K562 (cell line): Measurements from ENCODE around the gene ST3GAL3. TPM values are rescaled to one million over a fixed set of nuclear protein-coding genes. Genes with fewer than 3 reads are reported as not detected.
A peak's percentile ranks its signal among the peaks of the same experiment; 100 is the strongest.

Source experiments
- ATAC-seq: fragments of 200-7000 bp; cut with Tn5 transposase; 3 replicates; pipeline ENCODE4 v1.9.1; 2020; ENCODE audit warnings: moderate library complexity
- BruUV-seq: library from RNA; stranded (reverse); fragments of 400-500 nt; replicated peaks from 2 replicates; lab custom pipeline; 2021; lab: Mats Ljungman, UMichigan
- CTCF ChIA-PET: fragments of 300-600 bp; formaldehyde crosslinking; extraction: SDS; loops from one replicate; lab custom pipeline; 2021; ENCODE audit warnings: low intra/inter-chr PET ratio; lab: Yijun Ruan, JAX
- POLR2A ChIA-PET: fragments of 300-600, 350-650 bp; sonication (Branson Sonifier 250); formaldehyde crosslinking; extraction: SDS; loops from one replicate; lab custom pipeline; 2021; ENCODE audit warnings: antibody characterized with exemption, inconsistent platforms; lab: Yijun Ruan, JAX
- DNase-seq, 4 experiments: peaks; one replicate each; pipeline versions ENCODE4 v3.0.0 to v3.0.0-alpha.2; 2011 to 2018; ENCODE audit warnings: low spot score in 3 of 4, mixed read lengths in 3 of 4; ENCODE audit errors: extremely low read depth in 1 of 4
- FAIRE-seq: peaks from 2 replicates; lab custom pipeline; 2011; peaks lifted over from hg19 to GRCh38; lab: Jason Lieb, UNC
- H2AFZ ChIP-seq: 2 replicates; pipeline ENCODE4 v1.6.0; 2011; ENCODE audit warnings: low read depth, low read length, control low read depth, inconsistent platforms
- H3K27ac ChIP-seq: fragments of 200-600 bp; 3 replicates; pipeline ENCODE4 v1.8.0; 2011; ENCODE audit warnings: low read depth, mild to moderate bottlenecking, control low read depth, inconsistent platforms, low read length, moderate library complexity, mixed read lengths; ENCODE audit errors: extremely low read depth
- H3K27me3 ChIP-seq, 2 experiments: fragments of 300-600 bp in 1 of 2; 2 replicates in 1 of 2; 3 replicates in 1 of 2; pipeline versions ENCODE4 v1.6.0 to v1.8.0; 2011; ENCODE audit warnings: inconsistent platforms in 2 of 2, low read length in 2 of 2, mild to moderate bottlenecking in 1 of 2, mixed read lengths in 1 of 2, moderate library complexity in 1 of 2; ENCODE audit not compliant: control insufficient read depth in 2 of 2, insufficient read depth in 2 of 2
- H3K36me3 ChIP-seq: fragments of 300-600 bp; 3 replicates; pipeline ENCODE4 v1.8.0; 2011; ENCODE audit warnings: mild to moderate bottlenecking, low read length, inconsistent platforms; ENCODE audit not compliant: control insufficient read depth, insufficient read depth
- H3K4me1 ChIP-seq, 2 experiments: fragments of 200-600 bp in 1 of 2; replicated peaks in 1 of 2; 2 replicates in 1 of 2; 3 replicates in 1 of 2; pipeline versions ENCODE4 v1.5.1 to v1.8.0; 2011; ENCODE audit warnings: inconsistent platforms in 2 of 2, low read length in 2 of 2, mild to moderate bottlenecking in 1 of 2, mixed read lengths in 1 of 2, moderate library complexity in 1 of 2; ENCODE audit not compliant: control insufficient read depth in 2 of 2, insufficient read depth in 2 of 2
- H3K4me2 ChIP-seq: 2 replicates; pipeline ENCODE4 v1.6.1; 2011; ENCODE audit warnings: low read length, control low read depth, inconsistent platforms, mixed read lengths; ENCODE audit not compliant: insufficient read depth
- H3K4me3 ChIP-seq: fragments of 200-600 bp; sonication (generic), shearing (Covaris generic); 2 replicates; pipeline ENCODE4 v1.5.1; 2016; ENCODE audit warnings: control low read depth, inconsistent platforms
- H3K79me2 ChIP-seq: fragments of 200-600 bp; 3 replicates; pipeline ENCODE4 v1.8.0; 2011; ENCODE audit warnings: low read length, inconsistent platforms; ENCODE audit not compliant: control insufficient read depth, insufficient read depth
- H3K9ac ChIP-seq, 2 experiments: 2 replicates each; pipeline versions ENCODE4 v1.6.0 to v1.6.1; 2011; ENCODE audit warnings: low read depth in 2 of 2, low read length in 2 of 2, control low read depth in 1 of 2, inconsistent platforms in 1 of 2, mild to moderate bottlenecking in 1 of 2, mixed read lengths in 1 of 2; ENCODE audit not compliant: insufficient read depth in 1 of 2
- H3K9me1 ChIP-seq: one replicate; pipeline ENCODE4 v1.6.0; 2011; ENCODE audit warnings: inconsistent platforms, mild to moderate bottlenecking, low read length, moderate library complexity; ENCODE audit not compliant: control insufficient read depth, insufficient read depth
- H3K9me3 ChIP-seq: replicated peaks from 2 replicates; pipeline ENCODE4 v1.5.1; 2011; ENCODE audit warnings: low read depth, low read length, inconsistent platforms; ENCODE audit not compliant: control insufficient read depth, insufficient read depth
- H4K20me1 ChIP-seq: replicated peaks from 2 replicates; pipeline ENCODE4 v1.6.1; 2011; ENCODE audit warnings: low read length, inconsistent platforms, mixed read lengths; ENCODE audit not compliant: control insufficient read depth, insufficient read depth
- AFF4 ChIP-seq: sonication (generic); formaldehyde crosslinking; IDR thresholded peaks from 2 replicates; pipeline ENCODE4 v1.8.0; 2023; ENCODE audit warnings: mild to moderate bottlenecking, missing genetic modification reagents
- ATF6 ChIP-seq: sonication (generic); formaldehyde crosslinking; IDR thresholded peaks from 2 replicates; pipeline ENCODE4 v1.4.0; 2020; ENCODE audit warnings: mild to moderate bottlenecking, missing genetic modification reagents
- CBX5 ChIP-seq: IDR thresholded peaks from 2 replicates; pipeline ENCODE4 v1.6.1; 2014; ENCODE audit warnings: low read depth, borderline replicate concordance
- CEBPB ChIP-seq: fragments of 450-650 bp; IDR thresholded peaks from 2 replicates; pipeline ENCODE4 v1.6.1; 2016; ENCODE audit warnings: missing genetic modification characterization, missing compliant biosample characterization
- RHOXF2B ChIP-seq: fragments of 250-450 bp; sonication (Bioruptor Pico); conservative IDR thresholded peaks from 2 replicates; pipeline ENCODE4 v1.5.1; 2021
- SIN3B ChIP-seq: fragments of 450-650 bp; IDR thresholded peaks from 2 replicates; pipeline ENCODE4 v1.6.1; 2017; ENCODE audit warnings: low read depth, mild to moderate bottlenecking, moderate library complexity
- ZNF165 ChIP-seq: fragments of 250-450 bp; sonication (Bioruptor Pico); IDR thresholded peaks from 2 replicates; pipeline ENCODE4 v1.4.0; 2020; ENCODE audit warnings: borderline replicate concordance
- ZNF316 ChIP-seq: fragments of 450-650 bp; IDR thresholded peaks from 2 replicates; pipeline ENCODE4 v1.6.1; 2016
- ZNF584 ChIP-seq: fragments of 200-800 bp; sonication (Bioruptor generic); IDR thresholded peaks from 2 replicates; pipeline ENCODE4 v1.6.1; 2016; ENCODE audit warnings: low read depth, mild to moderate bottlenecking, missing genetic modification characterization, missing compliant biosample characterization
- WGBS: fragments of 100-300 bp; shearing (Covaris generic); methylation state at CpG from one replicate; pipeline ENCODE4 v1.1.6; 2016; ENCODE audit warnings: low coverage, mixed read lengths; ENCODE audit not compliant: insufficient coverage; ENCODE audit errors: missing lambda C conversion rate; 5-methylcytosine and 5-hydroxymethylcytosine counted together
- in situ Hi-C: fragments of 300-500 bp; cut with MboI; formaldehyde crosslinking; loops from 4 replicates; pipeline ENCODE4 v1.15.0; 2018; ENCODE audit warnings: inconsistent platforms, mixed read lengths
- intact Hi-C: fragments of 100-400 bp; cut with micrococcal nuclease; formaldehyde crosslinking; loops from 2 replicates; pipeline ENCODE4 v1.14.2; 2022
- polyA plus RNA-seq, 8 experiments: library from polyadenylated mRNA; depleted of rRNA in 4 of 8; stranded (reverse) in 5 of 8; unstranded in 3 of 8; fragments of >200 nt; fragmentation: Nextera tagmentation in 2 of 8; fragmentation: Illumina TruSeq in 1 of 8; extraction: Ambion mirVana in 2 of 8; extraction: Trizol in 1 of 8; gene quantifications; 2 replicates each; pipeline versions ENCODE4 v1.2.1 to v1.2.3, GENCODE V29; 2011 to 2014; ENCODE audit warnings: inconsistent platforms in 1 of 8, missing spikeins in 1 of 8
- total RNA-seq, 7 experiments: library from RNA; depleted of rRNA in 6 of 7; stranded (reverse); fragments of >200 nt in 6 of 7; fragmentation: Illumina TruSeq in 2 of 7; extraction: Trizol in 2 of 7; gene quantifications; 2 replicates each; pipeline versions ENCODE4 v1.2.1 to v1.2.3, GENCODE V29; 2011 to 2021; ENCODE audit warnings: low replicate concordance in 1 of 7

ST3GAL3 gene
- total and polyA plus RNA-seq, 9 of the 15 experiments (the other 6 are each of a cell fraction or from before 2014, with no cell fraction given): 1.2 to 18.9 (median 11.0) TPM

GRCh38 chr1:43963006-43963405 lies 255.7 kb downstream of the ST3GAL3 start:
- TF ChIP-seq CEBPB (tag) (peak; percentile 29; the same call in 1 of the 2 replicates), RHOXF2B (no peak), CBX5 (no peak), ZNF584 (CRISPR knock-in tag) (no peak)
- FAIRE-seq (no peak), ATAC-seq (no peak), DNase-seq (no peak)
- Histone ChIP-seq H3K36me3 (peaks cover 59% of the 10 kb centered on the region), H3K27me3 (no peaks in the 10 kb centered on the region), H3K9me1 (no peaks in the 10 kb centered on the region), H3K4me2 (no peak overlapping the region), H3K9me3 (no peaks in the 10 kb centered on the region), H3K27ac (no peak overlapping the region), H3K4me1 (peaks cover 9 to 11% of the 10 kb centered on the region in 2 experiments; a peak in 4 of 5 replicates), H3K4me3 (no peak overlapping the region), H3K79me2 (no peaks in the 10 kb centered on the region), H2AFZ (no peak overlapping the region), H4K20me1 (peaks cover 9% of the 10 kb centered on the region; the same call in 1 of the 2 replicates), H3K9ac (no peak overlapping the region)
- POLR2A ChIA-PET: interaction anchor here (0.9 to 1.4 kb wide), 2 partner anchors 14 to 77 kb away, joined by 3 to 4 read pairs; no protein-coding TSS in a partner anchor
- in situ Hi-C loops: no loop called here
- BruUV-seq: no TSS peak
- intact Hi-C loops: no loop called here
- WGBS: 76% methylated on average over 3 of the region's 3 CpGs
- CTCF ChIA-PET: no interaction called here

GRCh38 chr1:43963890-43964289 lies 256.6 kb downstream of the ST3GAL3 start:
- TF ChIP-seq SIN3B (no peak), ATF6 (CRISPR knock-in tag) (no peak), ZNF316 (no peak), ZNF165 (CRISPR knock-in tag) (no peak), AFF4 (no peak)
- H3K9me1 ChIP-seq: no peaks in the 10 kb centered on the region
- no peaks in the 10 kb centered on the region for H3K27me3 ChIP-seq
- WGBS: 70% methylated on average over 5 of the region's 5 CpGs
- H3K4me3 ChIP-seq: no peak overlapping the region
- DNase-seq (no peak), FAIRE-seq (no peak), ATAC-seq (no peak)
- no peak overlapping the region for H3K27ac ChIP-seq
- 0 out of 2 replicates have a peak, but pooled peaks cover 3% of the 10 kb centered on the region for H4K20me1 ChIP-seq
- peaks cover 55% of the 10 kb centered on the region for H3K36me3 ChIP-seq
- no peaks in the 10 kb centered on the region for H3K79me2 ChIP-seq
- H2AFZ ChIP-seq: no peak overlapping the region
- H3K4me1 ChIP-seq: peaks cover under 1 to 3% of the 10 kb centered on the region in 2 experiments; a peak in 2 of 5 replicates
- H3K4me2 ChIP-seq: no peak overlapping the region
- H3K9ac ChIP-seq: no peak overlapping the region
- intact Hi-C loops (no loop called here), in situ Hi-C loops (no loop called here)
- POLR2A ChIA-PET: interaction anchor here (1.2 kb wide), 1 partner anchor 9 kb away, joined by 4 read pairs; no protein-coding TSS in a partner anchor
- CTCF ChIA-PET: no interaction called here
- BruUV-seq: no TSS peak
- H3K9me3 ChIP-seq: no peaks in the 10 kb centered on the region
